Panc1 (cell line): ENCODE measurements around the gene CDAN1. TPM values are rescaled to one million over a fixed set of nuclear protein-coding genes. Genes with fewer than 3 reads are reported as not detected.

Source experiments
- ATAC-seq: fragments of 200-7000 bp; cut with Tn5 transposase; 2 replicates; pipeline ENCODE4 v1.9.1; 2020; ENCODE audit warnings: mild to moderate bottlenecking, moderate library complexity
- BruUV-seq: library from RNA; stranded (reverse); fragments of 400-500 nt; replicated peaks from 2 replicates; lab custom pipeline; 2021; lab: Mats Ljungman, UMichigan
- CTCF ChIA-PET: fragments of 300-600 bp; sonication (Branson Sonifier 250); formaldehyde crosslinking; loops from one replicate; lab custom pipeline; 2022; ENCODE audit warnings: antibody characterized with exemption; lab: Charles Lee
- POLR2A ChIA-PET: fragments of 300-600 bp; sonication (Branson Sonifier 250); formaldehyde crosslinking; loops from one replicate; lab custom pipeline; 2022; ENCODE audit warnings: antibody characterized with exemption; lab: Charles Lee
- DNase-seq: peaks from one replicate; pipeline ENCODE4 v3.0.0-alpha.2; 2010; ENCODE audit warnings: low read depth, low spot score
- H3K27ac ChIP-seq: 2 replicates; pipeline ENCODE4 v1.5.1; 2011; ENCODE audit warnings: mild to moderate bottlenecking, low read length, inconsistent platforms
- H3K27me3 ChIP-seq: fragments of 200-500 bp; sonication (Bioruptor generic); 2 replicates; pipeline ENCODE4 v1.6.0; 2014; ENCODE audit warnings: low read length, inconsistent platforms; ENCODE audit not compliant: control insufficient read depth, insufficient read depth
- H3K36me3 ChIP-seq: fragments of 200-500 bp; sonication (Bioruptor generic); 2 replicates; pipeline ENCODE4 v1.5.1; 2014; ENCODE audit warnings: inconsistent platforms, mild to moderate bottlenecking, low read length, moderate library complexity; ENCODE audit not compliant: control insufficient read depth, insufficient read depth
- H3K4me1 ChIP-seq: 2 replicates; pipeline ENCODE4 v1.5.1; 2011; ENCODE audit warnings: inconsistent platforms, mild to moderate bottlenecking, low read length, moderate library complexity; ENCODE audit not compliant: control insufficient read depth, insufficient read depth
- H3K4me3 ChIP-seq, 2 experiments: 2 replicates each; pipeline ENCODE4 v1.5.1; 2011 to 2012; ENCODE audit warnings: low read depth in 2 of 2, low read length in 2 of 2, mild to moderate bottlenecking in 2 of 2, inconsistent platforms in 1 of 2, moderate library complexity in 1 of 2
- H3K9me3 ChIP-seq: fragments of 200-500 bp; sonication (Bioruptor generic); 2 replicates; pipeline ENCODE4 v1.5.1; 2014; ENCODE audit warnings: low read depth, mild to moderate bottlenecking, inconsistent platforms, low read length, moderate library complexity; ENCODE audit not compliant: control insufficient read depth, insufficient read depth
- POLR2AphosphoS5 ChIP-seq: IDR thresholded peaks from 2 replicates; pipeline ENCODE4 v1.6.1; 2012; ENCODE audit warnings: mild to moderate bottlenecking, low read depth, low read length, moderate library complexity
- SIN3A ChIP-seq: IDR thresholded peaks from 2 replicates; pipeline ENCODE4 v1.6.1; 2012; ENCODE audit warnings: low read depth, mild to moderate bottlenecking, low read length, moderate library complexity, borderline replicate concordance; ENCODE audit not compliant: insufficient read depth
- TCF7L2 ChIP-seq: IDR thresholded peaks from 2 replicates; pipeline ENCODE4 v1.6.1; 2011; ENCODE audit warnings: mild to moderate bottlenecking, low read depth, low read length, inconsistent platforms
- in situ Hi-C: cut with HindIII; loops from 2 replicates; pipeline ENCODE4 v1.10.0; 2016; ENCODE audit warnings: low sequenced_read_pairs, low pct_unique_long_range_greater_than_20kb
- intact Hi-C: fragments of 100-400 bp; cut with micrococcal nuclease; formaldehyde crosslinking; loops from one replicate; pipeline ENCODE4 v1.10.0; 2022; ENCODE audit not compliant: unreplicated experiment
- total RNA-seq: library from RNA; stranded (reverse); gene quantifications from one replicate; pipeline ENCODE4 v1.2.1, GENCODE V29; 2021; ENCODE audit not compliant: unreplicated experiment
- TF ChIP-seq, protein P1 (sequence below): fragments of 450-650 bp; IDR thresholded peaks from 2 replicates; pipeline ENCODE4 v1.5.1; 2017; ENCODE audit warnings: mild to moderate bottlenecking
- TF ChIP-seq, protein P2 (sequence below), 2 experiments: IDR thresholded peaks; 2 replicates each; pipeline ENCODE4 v1.6.1; 2011 to 2012; ENCODE audit warnings: low read depth in 2 of 2, control low read depth in 1 of 2, low read length in 1 of 2, mild to moderate bottlenecking in 1 of 2, moderate library complexity in 1 of 2; ENCODE audit not compliant: insufficient read depth in 1 of 2

The CDAN1 gene
- total RNA-seq, 1 experiment from 2014 or later, result 41.1 TPM

DNA sequence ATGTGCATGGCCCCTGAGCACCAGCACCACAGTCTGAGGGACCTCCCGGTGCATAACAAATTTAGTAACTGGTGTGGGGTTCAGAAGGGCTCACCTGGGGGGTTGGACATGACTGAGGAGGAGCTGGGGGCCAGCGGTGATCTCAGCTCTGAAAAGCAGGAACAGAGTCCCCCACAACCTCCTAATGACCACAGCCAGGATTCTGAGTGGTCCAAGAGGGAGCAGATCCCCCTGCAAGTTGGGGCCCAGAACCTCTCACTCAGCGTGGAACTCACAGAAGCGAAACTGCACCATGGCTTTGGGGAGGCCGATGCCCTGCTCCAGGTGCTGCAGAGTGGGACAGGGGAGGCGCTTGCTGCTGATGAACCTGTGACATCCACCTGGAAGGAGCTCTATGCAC is 43.0 kb downstream of the CDAN1 start:
- DNase-seq (no peak), ATAC-seq (no peak)
- in situ Hi-C loops (no loop called here), intact Hi-C loops (no loop called here)
- Histone ChIP-seq H3K9me3 (no peaks in the 10 kb centered on the region), H3K27ac (no peak overlapping the region), H3K4me3 (no peak overlapping the region), H3K27me3 (no peaks in the 10 kb centered on the region), H3K36me3 (no peaks in the 10 kb centered on the region), H3K4me1 (no peaks in the 10 kb centered on the region)
- ChIA-PET CTCF (no interaction called here), POLR2A (no interaction called here)
- TF ChIP-seq POLR2AphosphoS5 (no peak), SIN3A (no peak), TCF7L2 (no peak)
- TF ChIP-seq, protein P1, sequence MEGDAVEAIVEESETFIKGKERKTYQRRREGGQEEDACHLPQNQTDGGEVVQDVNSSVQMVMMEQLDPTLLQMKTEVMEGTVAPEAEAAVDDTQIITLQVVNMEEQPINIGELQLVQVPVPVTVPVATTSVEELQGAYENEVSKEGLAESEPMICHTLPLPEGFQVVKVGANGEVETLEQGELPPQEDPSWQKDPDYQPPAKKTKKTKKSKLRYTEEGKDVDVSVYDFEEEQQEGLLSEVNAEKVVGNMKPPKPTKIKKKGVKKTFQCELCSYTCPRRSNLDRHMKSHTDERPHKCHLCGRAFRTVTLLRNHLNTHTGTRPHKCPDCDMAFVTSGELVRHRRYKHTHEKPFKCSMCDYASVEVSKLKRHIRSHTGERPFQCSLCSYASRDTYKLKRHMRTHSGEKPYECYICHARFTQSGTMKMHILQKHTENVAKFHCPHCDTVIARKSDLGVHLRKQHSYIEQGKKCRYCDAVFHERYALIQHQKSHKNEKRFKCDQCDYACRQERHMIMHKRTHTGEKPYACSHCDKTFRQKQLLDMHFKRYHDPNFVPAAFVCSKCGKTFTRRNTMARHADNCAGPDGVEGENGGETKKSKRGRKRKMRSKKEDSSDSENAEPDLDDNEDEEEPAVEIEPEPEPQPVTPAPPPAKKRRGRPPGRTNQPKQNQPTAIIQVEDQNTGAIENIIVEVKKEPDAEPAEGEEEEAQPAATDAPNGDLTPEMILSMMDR, result no peak
- TF ChIP-seq, protein P2, sequence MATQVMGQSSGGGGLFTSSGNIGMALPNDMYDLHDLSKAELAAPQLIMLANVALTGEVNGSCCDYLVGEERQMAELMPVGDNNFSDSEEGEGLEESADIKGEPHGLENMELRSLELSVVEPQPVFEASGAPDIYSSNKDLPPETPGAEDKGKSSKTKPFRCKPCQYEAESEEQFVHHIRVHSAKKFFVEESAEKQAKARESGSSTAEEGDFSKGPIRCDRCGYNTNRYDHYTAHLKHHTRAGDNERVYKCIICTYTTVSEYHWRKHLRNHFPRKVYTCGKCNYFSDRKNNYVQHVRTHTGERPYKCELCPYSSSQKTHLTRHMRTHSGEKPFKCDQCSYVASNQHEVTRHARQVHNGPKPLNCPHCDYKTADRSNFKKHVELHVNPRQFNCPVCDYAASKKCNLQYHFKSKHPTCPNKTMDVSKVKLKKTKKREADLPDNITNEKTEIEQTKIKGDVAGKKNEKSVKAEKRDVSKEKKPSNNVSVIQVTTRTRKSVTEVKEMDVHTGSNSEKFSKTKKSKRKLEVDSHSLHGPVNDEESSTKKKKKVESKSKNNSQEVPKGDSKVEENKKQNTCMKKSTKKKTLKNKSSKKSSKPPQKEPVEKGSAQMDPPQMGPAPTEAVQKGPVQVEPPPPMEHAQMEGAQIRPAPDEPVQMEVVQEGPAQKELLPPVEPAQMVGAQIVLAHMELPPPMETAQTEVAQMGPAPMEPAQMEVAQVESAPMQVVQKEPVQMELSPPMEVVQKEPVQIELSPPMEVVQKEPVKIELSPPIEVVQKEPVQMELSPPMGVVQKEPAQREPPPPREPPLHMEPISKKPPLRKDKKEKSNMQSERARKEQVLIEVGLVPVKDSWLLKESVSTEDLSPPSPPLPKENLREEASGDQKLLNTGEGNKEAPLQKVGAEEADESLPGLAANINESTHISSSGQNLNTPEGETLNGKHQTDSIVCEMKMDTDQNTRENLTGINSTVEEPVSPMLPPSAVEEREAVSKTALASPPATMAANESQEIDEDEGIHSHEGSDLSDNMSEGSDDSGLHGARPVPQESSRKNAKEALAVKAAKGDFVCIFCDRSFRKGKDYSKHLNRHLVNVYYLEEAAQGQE (IDR thresholded peaks at IDR 0.05; ENCODE audit: insufficient read depth in 1 of 2, low read depth in 2 of 2, low read length in 1 of 2), result no peak
- no TSS peak for BruUV-seq

DNA sequence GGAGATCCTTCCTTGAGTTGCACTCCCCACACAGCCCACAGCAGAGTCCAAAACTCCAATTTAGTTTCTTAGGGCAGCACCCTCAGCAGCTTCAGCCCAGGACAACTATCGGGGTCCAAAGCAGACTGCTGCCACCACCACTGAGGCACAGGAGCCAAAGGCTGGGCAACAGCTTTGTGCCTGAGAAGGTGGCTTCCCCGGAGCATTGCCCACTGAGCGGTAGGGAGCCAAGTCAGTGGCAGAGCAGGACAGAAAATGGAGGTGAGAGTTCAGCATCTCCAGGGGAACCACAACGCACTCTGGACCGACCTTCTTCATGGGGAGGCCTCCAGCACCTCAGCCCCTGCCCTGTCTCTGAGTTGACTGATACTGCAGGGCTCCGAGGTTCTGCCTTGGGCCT is 43.4 kb downstream of the CDAN1 start:
- no peaks in the 10 kb centered on the region for H3K4me1 ChIP-seq
- TF ChIP-seq SIN3A (no peak), POLR2AphosphoS5 (no peak), TCF7L2 (no peak)
- TF ChIP-seq, protein P1, result no peak
- TF ChIP-seq, protein P2 (IDR thresholded peaks at IDR 0.05; ENCODE audit: insufficient read depth in 1 of 2, low read depth in 2 of 2, low read length in 1 of 2), result no peak
- H3K36me3 ChIP-seq, result no peaks in the 10 kb centered on the region
- no TSS peak for BruUV-seq
- CTCF ChIA-PET, result no interaction called here
- intact Hi-C loops, result no loop called here
- POLR2A ChIA-PET, result no interaction called here
- ATAC-seq, result no peak
- H3K27ac ChIP-seq, result no peak overlapping the region
- no peaks in the 10 kb centered on the region for H3K27me3 ChIP-seq
- no peak for DNase-seq
- no peak overlapping the region for H3K4me3 ChIP-seq
- no peaks in the 10 kb centered on the region for H3K9me3 ChIP-seq
- in situ Hi-C loops, result no loop called here
